LNCAP (cell line): ENCODE data around the gene CACNG4.

Experiments used
- CTCF ChIP-seq: fragments of 450-650 bp; IDR thresholded peaks from 2 replicates; pipeline ENCODE4 v1.5.1; 2017; ENCODE audit warnings: mild to moderate bottlenecking

Gene CACNG4

GRCh38 chr17:66981983-66982508, 17.5 kb downstream of the CACNG4 start:
- no peak for TF ChIP-seq CTCF

- no peak for TF ChIP-seq CTCF
Observed at GRCh38 chr17:66983414-66984021, 19.0 kb downstream of the CACNG4 start.

- no peak for TF ChIP-seq CTCF
Observed at GRCh38 chr17:66984730-66985129, 20.2 kb downstream of the CACNG4 start.

GRCh38 chr17:66985338-66986237, 21.1 kb downstream of the CACNG4 start:
- no peak for TF ChIP-seq CTCF

GRCh38 chr17:66986659-66987058, 22.2 kb downstream of the CACNG4 start:
- TF ChIP-seq CTCF = no peak

GRCh38 chr17:66987059-66987616, 22.6 kb downstream of the CACNG4 start:
- no peak for TF ChIP-seq CTCF

GRCh38 chr17:66988069-66988798, 23.7 kb downstream of the CACNG4 start:
- no peak for TF ChIP-seq CTCF
